Spleen (tissue), 7 donors: ENCODE data around the gene APBB2.

ENCODE experiments used
- CTCF ChIP-seq, 11 experiments: fragments of 200-600 bp in 7 of 11; fragments of 450-650 bp in 4 of 11; sonication (generic) in 4 of 11; IDR thresholded peaks in 8 of 11; conservative IDR thresholded peaks in 3 of 11; 1 replicate in 7 of 11; 2 replicates in 4 of 11; pipeline versions ENCODE4 v1.4.0 to v1.8.0; 2016 to 2021; ENCODE audit warnings: antibody characterized with exemption in 11 of 11, inconsistent platforms in 4 of 11, mild to moderate bottlenecking in 1 of 11
- POLR2AphosphoS5 ChIP-seq, 3 donors: sonication (generic); formaldehyde crosslinking; IDR thresholded peaks; one replicate each; pipeline ENCODE4 v1.5.1; 2017; ENCODE audit warnings: antibody characterized with exemption in 3 of 3
- donor health status: DM: no; HTN: no; CAD: no; lungs with moderate emphysema.
- donor health status: DM: no; HTN: no; CAD: no.
- donor health status: DM: no; HTN: no; CAD: no.

GRCh38 chr4:41122309-41122708, 92.0 kb downstream of the APBB2 start:
- TF ChIP-seq CTCF (IDR thresholded peaks at IDR 0.05 in 8 of 11, conservative IDR thresholded peaks at IDR 0.05 in 3 of 11) (no peak), POLR2AphosphoS5 (IDR thresholded peaks at IDR 0.05) (no peak)
